HL-60/S4 treated with phorbol 12-myristate 13-acetate at 8.2 ng/mL for 4 days and 3 days (cell line): ENCODE results near the gene KEAP1.

Experiments
- in situ Hi-C: fragments of 300-500 bp; cut with MboI; formaldehyde crosslinking; loops from 2 replicates; pipeline ENCODE4 v1.15.0; 2022; ENCODE audit warnings: low sequenced_read_pairs

KEAP1 gene

DNA sequence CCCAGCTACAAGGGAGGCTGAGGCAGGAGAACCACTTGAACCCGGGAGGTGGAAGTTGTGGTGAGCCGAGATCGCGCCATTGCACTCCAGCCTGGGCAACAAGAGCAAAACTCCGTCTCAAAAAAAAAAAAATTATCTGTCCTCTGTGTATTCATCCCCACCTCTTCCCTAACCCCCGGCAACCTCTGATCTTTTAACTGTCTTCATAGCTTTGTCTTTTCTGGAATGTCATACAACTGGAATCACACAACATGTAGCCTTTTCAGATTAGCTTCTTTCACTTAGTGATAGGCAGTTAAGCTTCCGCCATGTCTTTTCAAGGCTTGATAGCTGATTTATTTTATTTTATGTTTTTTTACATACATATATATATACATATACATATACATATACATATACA is 22.5 kb upstream of the KEAP1 start:
- in situ Hi-C loops: no loop called here

DNA sequence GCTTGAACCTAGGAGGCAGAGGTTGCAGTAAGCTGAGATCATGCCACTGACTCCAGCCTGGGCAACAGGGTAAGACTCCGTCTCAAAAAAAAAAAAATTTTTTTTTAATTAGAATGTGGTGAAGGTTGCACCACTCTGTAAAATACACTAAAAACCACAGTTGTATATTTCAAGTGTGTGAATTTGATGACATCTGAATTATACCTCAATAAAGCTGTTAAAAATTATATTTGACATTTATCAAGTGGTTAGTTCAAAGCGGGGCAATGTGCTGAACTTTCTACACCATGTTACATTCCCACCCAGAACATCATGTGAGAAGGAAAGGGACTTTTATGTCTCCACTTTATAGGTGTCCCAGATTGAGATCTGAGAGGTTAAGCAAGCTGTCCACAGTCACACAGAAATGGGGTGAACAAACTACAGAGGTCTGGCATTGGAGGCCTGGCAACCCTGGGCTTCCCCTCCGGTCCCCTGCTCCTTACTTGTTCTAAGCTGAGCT is 20.0 kb upstream of the KEAP1 start:
- in situ Hi-C loops: no loop called here

DNA sequence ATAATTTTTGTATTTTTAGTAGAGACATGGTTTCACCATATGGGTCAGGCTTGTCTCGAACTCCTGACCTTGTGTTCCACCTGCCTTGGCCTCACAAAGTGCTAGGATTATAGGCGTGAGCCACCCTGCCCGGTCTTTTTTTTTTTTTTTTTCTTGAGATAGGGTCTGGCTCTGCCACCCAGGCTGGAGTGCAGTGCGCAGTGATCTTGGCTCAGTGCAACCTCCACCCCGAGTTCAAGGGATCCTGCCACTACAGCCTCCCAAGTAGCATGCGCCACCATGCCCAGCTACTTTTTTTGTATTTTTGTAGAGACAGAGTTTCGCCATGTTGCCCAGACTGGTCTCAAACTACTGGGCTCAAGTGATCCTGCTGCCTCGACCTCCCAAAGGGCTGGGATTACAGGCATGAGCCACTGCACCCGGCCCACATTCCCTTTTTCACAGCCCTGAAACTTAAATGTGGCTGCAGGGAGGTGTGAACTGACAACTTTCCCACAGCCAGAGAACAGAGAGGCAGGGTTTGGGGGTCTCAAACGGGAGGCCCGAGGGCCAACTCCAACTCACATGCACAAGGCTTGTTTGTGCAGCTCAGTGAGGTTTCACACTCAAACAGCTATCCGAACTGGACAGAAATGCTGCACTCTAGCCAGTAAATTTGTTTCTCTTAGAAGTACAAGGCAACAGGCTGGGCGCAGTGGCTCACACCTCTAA is 18.5 kb upstream of the KEAP1 start:
- in situ Hi-C loops: no loop called here

DNA sequence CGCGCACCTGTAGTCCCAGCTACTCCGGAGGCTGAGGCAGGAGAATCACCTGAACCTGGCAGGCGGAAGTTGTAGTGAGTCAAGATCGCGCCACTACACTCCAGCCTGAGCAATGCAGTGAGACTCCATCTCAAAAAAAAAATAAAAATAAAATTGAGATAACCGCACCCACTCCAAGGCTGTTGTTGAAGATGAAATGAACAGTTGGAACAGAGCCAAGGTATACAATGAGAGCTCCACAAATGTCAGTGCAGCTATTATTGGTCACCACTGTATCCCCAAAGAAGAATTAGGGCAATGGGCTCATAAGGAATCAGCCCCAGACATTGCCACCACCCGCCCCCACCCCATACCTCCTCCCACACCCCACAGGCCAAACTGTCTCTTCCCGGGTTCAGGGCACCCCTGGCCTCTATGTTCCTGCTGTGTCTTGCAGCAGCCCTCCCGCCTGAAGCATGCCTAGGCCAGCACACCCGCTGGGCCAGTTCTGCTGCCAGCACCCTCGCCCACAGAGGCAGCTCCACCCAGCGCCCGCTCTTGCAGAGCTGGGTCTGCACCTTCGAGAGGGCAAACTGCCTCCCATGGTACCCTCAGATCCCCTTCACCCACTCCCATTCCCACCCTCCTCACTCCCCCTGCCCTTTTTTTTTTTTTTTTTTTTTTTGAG is 17.6 kb upstream of the KEAP1 start:
- in situ Hi-C loops: no loop called here

DNA sequence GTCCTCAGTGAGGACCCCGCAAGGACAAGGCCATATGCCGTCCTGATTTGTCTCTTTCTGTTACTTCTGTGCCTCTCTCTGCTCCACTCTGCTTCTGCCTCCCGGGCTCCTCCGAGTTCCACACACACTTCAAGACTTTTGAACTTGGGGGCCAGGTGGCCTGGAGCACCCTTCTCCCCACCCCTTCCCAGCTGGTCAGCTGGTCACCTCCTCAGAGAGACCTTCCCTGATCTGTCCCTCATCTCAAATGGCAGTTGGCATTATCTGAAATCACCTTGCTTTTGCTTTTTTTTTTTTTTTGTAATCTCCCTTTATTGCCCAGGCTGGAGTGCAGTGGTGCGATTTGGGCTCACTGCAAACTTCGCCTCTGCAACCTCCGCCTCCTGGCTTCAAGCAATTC is 16.3 kb upstream of the KEAP1 start:
- in situ Hi-C loops: no loop called here

DNA sequence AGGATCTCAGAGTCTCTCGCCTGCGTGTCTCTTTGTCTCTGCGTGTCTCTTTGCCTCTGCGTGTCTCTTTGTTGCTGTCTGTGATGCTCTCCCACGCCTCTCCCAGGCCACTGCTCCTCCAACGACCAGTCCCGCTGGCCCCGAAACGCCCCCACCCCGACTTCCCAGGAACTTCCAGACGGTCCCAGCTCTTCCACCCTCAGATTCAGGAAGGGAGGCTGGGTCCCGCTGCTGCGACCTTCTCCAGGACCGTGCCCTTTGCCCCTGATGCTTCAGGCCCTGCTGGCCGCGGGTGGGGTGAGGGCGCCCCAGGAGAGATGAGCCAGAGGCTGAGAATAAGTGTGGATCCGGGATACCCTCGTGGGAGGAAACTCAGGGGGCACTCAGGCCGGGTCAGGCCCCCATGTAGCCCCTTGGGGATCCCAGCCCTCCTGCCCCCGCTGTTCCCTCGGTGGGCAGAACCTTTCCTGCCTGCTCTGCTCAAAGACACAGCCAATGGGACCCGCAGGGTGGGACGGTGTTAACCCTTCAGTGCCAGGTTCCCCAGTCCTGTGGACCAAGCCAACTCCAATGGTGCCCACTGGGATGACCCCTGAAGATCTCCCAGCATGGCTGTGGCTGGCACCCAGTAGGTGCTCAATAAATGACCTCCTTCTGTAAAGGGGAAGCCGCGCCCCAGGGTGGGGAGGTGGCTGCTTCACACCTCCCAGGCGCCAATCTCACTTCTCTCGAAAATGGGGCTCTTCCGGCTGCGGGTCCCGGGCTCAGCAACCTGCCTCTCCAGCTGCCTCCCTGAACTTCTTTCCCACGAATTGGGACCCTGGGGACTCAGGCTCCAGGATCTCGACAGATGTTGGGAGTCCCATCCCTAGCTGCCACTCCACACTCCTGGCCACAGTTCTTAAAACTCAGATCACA is 15.5 kb upstream of the KEAP1 start:
- in situ Hi-C loops: no loop called here

DNA sequence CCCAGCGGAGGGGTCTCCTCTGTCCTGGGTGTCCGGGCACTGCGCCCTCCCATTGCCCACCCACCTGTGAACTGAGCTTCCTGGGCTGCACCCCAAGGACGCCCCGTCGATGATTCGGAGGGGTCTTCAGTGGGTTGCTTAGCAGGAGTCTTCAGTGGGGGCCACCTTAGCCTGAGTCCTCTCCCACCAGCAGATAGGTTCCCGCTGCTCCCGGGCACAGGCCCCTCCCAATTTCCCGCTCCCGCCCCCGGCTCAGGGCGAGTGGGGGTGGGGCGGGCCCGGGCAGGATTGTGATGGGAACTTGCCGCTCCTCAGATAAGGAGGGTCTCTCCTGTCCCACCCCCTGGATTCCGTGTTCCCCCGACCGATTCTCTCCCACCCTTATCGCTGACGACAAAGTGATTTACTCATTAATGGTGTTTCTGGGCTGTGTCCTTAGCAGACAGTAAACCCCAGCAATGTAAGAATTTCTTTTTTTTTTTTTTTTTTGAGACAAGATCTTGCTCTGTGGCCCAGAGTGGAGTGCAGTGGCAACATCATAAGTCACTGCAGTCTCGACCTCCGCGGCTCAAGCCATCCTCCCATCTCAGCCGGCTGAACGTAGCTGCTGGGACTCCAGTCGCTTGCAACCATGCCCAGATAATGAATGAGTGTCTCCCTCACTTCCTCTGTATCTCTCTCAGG is 14.7 kb upstream of the KEAP1 start:
- in situ Hi-C loops: no loop called here

DNA sequence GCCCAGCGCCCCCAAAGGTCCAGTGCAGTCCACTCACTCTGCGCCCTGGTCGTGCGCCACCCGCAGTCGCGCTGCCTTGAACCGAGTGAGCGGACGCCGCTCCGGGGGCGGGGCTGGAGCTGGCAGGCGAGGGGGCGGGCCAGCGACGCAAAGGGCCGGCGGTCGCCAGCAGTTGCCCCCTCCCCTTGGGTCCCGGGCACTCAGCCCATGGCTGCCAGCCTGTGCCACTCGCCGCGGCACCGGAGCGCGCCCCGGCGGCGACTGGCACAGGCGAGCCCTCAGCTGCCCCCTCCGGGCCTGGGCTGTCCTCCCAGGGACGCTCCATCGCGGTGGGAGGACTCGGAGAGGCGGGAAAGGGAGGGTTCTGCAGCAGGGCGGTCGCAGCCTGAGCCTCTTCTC is 14.2 kb upstream of the KEAP1 start, which contains the start of gene S1PR5:
Gene S1PR5 (minus strand): TSS at position 87 of the 399 bp plus-strand sequence. CDS start 2,436 bp downstream, outside the sequence.
- in situ Hi-C loops: no loop called here

DNA sequence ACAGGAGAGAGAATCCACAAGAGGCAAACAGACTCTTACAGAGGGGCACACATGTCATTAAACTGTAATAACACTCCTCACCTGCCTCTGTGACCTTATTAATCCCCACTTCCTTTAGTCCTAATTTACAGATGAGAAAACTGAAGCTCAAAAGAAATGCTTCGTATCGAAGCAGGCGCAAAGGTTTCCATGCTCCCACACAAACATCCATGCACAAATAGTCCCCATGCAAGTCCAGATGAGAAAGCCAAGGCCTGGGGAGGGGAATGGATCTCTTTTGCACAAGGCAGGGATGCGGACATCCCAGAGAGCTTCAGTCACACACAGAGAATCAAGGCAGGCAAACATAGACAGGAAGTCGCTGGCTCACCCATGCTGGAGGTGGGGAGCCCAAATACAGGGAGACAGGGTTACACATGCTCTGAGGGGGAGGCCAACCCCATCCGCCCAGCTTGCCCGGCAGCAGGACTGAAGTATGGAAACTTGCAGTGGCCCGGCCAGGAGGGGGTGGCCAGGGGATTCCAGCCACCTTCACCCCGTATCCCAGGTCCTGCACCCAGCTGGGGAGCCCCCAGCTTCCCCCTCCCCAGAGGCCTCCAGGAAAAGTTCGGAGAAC is 13.6 kb upstream of the KEAP1 start:
- in situ Hi-C loops: no loop called here

DNA sequence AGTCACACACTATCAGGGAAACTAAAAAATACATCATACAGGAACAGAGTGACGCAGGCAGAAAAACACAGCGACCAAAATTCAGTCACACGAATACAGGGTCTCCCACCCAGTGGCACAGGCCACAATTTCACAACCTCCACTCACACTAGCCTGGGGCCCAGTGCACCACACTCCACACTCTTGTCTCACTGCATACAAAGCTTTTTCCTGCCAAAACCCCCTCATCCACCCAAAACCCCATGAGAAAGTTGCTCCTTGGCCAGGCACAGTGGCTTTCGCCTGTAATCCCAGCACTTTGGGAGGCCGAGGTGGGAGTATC is 12.9 kb upstream of the KEAP1 start:
- in situ Hi-C loops: no loop called here

DNA sequence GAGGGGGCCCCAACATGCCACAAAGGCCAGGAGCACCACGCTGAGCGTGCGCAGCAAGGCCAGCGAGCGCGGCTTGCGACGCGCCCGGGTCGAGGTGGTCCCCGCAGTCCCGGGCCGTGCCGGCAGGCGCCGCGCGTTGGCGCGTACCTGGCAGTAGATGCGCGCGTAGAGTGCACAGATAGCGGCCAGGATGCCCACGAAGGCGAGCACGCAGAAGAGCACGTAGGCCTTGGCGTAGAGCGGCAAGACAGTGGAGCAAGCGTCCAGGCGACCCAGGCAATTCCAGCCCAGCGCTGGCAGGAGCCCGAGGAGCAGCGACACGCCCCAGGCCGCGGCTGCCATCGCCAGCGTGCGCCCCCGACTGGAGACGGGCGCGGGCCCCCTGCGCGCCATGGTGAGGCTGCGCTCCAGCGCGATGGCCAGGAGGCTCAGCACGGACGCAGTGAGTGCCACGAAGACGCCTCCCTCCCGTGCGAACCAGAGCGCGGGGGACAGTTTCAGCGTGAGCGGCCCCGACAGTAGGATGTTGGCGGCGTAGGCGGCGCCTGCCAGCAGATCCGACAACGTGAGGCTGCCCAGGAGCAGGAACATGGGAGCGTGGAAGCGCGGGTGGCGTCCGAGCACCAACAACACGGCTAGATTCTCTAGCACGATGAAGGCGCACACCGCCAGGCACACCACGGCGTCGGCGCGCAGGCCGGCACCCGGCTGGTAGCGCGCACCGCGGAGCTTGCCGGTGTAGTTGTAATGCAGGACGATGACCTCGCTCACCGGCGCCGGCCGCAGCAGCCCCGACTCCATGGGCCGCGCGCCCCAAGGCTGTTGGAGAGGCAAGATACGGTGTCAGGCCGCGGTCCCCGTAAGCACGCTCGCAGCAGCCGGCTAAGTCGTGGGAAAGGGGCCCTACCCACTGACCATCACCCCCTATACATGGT is 11.3 kb upstream of the KEAP1 start:
- in situ Hi-C loops: no loop called here

DNA sequence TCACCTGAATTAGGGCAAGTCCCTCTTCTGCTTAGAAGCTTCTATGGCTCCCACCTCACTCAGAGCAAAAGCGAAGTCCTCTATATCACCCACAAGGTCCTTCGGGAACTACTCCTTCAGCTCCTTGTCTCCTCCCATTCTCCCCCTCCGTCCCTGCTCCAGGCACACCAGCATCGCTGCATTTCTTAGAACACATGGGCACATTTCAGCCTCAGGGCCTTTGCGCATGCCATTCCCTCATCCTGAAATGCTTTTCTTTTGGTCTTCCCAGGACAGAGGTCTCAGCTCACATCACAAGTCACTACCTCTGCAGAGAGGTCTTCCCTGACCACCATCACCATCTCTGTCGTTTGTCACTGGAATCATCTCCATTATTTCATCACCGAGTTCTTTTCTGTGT is 10.1 kb upstream of the KEAP1 start:
- in situ Hi-C loops: no loop called here

DNA sequence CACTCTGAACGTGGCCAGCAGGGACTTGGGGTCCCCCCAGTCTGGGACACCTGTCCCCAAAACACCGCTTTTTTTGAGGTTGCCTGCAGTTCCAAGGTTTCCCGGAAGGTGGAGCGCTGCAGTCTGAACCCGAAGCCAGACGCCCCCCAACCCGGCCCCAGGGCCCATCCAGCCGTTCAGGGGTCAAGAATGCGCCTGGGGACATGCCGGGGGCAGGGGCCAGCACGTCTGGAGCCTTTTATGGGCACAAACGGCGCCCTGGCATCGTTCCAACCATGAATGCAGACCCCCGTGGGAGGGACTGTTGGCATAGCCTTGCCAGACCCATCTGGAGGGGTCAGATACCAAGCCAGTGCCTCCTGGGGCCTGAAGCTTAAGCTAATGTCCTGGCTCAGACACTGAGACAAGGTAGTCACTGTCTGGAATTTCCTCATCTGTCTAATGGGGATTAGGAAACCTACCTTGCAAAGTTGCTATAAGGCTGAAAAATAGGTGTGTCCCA is 7.2 kb upstream of the KEAP1 start:
- in situ Hi-C loops: no loop called here

DNA sequence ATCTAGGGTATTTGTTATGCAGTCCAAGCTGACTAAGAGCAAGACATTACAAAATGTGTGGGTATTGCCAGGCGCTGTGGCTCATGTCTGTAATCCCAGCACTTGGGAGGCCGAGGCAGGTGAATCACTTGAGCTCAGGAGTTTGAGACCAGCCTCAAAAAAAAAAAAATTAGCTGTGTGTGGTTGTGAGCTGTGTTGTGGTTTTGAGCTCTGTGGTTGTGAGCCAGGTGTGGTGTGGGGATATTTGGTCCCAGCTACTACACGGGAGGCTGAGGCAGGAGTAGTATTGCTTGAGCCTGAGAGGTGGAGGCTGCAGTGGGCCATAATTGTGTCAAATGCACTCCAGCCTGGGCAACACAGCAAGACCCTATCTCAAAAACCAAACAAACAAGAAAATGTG is 5.6 kb upstream of the KEAP1 start:
- in situ Hi-C loops: no loop called here

DNA sequence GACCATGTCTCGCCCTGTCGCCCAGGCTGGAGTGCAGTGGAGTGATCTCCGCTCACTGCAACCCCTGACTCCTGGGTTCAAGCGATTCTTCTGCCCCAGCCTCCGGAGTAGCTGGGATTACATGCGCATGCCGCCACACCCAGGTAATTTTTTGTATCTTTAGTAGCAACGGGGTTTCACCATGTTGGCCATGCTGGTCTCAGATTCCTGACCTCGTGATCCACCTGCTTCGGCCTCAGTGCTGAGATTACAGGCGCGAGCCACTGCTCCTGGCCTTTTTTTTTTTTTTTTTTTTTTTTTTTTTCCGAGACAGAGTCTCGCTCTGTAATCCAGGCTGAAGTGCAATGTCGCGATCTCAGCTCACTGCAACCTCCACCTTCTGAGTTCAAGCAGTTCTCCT is 4.9 kb upstream of the KEAP1 start:
- in situ Hi-C loops: no loop called here

DNA sequence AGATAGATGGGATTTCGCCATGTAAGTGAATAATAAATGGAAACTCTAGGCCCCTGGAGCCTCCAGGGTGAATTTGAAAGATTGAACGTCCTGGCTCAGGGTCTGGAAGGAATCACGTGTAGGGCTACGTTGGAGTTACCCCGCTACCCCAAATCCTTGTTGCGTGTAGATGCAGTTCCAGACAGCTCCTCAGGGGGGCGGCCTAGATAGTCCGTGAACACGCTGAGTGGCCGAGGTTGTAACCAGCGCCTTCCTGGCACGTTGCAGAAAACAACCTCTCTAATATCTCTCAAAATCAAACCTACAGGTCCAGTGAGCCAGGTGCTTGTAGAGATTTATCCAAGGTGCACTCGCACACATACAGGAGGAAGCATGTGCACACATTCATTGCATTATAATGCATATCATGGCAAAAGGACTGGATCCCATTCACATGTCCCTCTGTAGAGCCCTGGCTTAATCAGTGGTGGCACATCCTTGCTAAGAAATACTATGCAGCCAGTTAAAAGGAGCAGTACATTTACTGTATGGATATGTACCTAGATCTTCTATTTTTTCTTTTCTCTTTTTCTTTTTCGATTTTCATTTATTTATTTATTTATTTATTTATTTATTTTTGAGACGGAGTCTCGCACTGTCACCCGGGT is 2.5 kb upstream of the KEAP1 start:
- in situ Hi-C loops: no loop called here

DNA sequence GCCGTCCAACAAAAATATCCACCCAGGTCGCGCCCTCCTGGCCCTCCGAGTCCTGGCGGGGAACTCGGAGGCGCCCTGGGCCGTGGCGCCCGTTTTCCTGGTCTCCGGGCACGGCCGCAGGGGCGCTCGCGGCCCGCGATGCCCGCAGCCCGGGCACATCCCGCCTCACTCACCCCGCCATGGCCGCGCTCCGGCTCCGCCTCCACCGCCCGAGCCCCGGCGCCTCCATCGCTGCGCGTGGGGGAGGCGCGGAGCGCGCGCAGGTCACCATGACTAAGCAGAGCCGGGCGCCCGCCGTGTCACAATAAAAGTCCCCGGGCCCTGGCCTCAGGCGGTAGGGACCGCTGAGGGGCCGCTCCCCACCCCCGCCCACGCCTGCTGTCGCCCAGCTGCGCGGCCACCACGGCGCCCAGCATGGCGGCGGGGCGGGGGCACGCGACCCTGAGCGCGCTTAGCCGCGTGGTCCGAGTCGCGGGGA is 593 bp downstream of the KEAP1 start:
- in situ Hi-C loops: no loop called here

DNA sequence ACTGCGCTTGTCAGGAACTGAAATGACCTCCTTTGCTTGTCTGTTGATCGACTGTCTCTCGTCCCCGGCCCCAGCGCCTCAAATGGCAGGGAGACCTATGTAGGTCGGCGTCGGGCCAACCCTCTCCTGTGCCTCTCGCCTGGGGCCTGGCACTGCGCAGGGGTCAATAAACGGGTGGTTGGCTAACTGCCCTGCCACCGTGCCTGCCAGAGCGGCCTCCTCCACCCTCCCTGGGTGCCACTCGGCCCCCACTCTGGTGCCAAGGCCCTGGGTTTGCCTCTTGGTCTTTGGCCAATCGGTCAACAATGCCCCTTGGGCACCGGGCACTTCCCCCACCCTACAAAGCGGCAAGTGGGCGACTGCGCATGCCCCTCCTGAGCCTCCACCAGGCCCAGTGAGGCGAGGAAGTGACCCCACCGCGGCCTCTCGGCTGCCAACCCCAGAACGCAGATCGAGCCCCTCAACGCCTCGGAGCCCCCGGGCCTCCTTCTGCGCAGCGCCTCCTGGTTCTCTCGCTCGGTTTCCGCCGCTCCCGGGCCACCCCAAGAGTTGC is 1.1 kb downstream of the KEAP1 start:
- in situ Hi-C loops: no loop called here

DNA sequence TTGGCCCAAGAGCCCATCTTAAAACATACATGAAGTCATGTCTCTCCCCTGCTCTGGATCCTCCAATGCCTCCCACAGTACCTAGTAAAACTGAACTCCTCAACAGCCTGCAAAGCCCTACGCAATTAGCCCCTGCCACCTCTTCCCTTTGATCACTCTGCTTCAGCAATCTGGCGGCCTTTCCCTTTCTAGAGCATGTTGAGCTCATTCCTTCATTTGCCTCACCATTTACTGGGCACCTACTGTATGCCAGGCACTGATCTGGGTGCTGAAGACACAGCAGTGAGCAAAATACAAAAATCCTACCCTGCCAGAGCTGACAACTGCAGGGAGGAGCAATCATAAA is 2.9 kb downstream of the KEAP1 start:
- in situ Hi-C loops: no loop called here
